GM21367 (cell line): ENCODE measurements around the gene CRYL1.

Experiments used
- ATAC-seq: cut with Tn5 transposase; IDR thresholded peaks from one replicate; pipeline ENCODE4 v1.9.1; 2021; ENCODE audit not compliant: unreplicated experiment

Gene CRYL1

DNA sequence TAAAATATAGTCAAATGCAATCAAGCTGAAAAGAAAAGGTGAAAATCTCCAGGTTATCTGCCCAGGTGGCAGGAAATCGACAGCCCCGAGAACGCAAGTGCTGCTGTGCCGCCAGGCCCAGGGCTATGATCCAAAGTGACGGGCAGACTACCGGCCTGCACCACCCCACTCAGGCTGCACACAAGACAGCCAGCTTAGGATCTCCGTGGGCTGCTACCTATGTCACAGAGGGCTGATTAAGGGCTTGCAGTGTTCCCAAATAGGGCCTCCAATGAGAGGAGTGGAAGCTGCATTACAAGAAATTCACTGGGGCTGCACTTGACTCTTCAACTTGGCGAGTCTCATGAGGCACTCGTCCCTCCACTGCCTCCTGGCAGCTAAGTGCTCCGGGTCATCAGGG lies 121.8 kb downstream of the CRYL1 start:
- ATAC-seq = no peak

DNA sequence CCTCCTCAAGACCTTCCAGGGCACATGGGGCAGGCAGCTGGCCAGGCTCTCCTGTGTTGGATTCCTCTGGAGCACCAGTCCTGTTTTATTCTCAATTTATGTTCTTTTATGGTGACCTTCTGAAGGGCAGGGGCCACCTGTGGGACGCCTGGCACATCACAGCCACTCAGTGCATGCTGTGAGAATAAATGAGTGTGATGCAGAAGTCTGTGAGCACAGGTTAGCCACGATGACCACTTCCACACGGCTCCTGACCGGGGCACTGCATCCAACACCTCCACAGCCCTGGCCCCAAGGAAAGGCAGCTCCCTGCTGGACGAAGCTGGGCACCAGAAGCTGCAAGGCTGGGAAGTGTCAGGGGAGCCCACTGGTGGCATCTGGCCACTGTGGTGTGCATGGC lies 122.8 kb downstream of the CRYL1 start:
- ATAC-seq = no peak

DNA sequence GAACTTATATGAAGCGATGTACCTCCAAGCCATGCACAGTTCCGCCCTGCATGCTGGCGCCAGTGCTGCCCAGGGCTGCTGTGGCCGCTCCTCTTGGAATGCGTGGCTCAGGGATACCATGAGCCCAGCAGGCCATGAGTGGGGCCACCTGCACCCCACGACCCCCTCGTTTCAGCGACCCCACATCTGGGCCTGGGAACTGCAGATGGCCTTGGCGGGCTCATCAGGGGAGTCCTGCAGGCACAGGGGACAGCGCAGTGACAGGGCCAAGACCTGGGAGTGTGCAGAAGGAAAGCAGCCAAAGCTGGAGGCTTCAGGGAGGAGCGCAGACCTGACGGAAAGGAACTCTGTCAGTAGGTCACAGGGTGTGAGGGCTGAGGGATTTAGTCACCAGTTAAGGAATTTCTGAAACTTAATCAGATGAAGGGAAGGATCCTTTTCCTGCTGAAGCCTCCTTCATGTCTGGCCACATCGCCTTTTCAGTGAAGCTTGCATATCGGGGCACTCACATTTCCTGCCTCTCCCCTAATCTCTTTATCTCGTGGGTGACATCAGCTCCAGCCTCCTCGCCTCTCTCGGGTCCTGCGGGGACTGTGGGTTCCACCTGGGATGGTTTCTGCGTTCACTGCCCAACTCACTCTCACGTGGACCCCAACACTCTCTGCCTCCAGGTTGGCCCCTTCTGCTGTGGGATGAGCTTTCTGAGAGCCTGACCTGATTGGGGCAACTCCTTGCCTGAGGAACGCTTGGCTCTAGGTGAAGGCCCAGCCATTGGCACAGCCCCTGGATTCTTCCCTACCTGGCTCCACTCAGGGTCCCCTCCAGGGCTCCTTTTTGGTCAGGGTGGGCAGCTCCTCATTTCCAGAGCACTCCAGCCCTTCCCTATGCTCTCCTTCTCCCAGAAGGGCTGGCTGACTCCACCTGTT lies 123.5 kb downstream of the CRYL1 start:
- no peak for ATAC-seq

DNA sequence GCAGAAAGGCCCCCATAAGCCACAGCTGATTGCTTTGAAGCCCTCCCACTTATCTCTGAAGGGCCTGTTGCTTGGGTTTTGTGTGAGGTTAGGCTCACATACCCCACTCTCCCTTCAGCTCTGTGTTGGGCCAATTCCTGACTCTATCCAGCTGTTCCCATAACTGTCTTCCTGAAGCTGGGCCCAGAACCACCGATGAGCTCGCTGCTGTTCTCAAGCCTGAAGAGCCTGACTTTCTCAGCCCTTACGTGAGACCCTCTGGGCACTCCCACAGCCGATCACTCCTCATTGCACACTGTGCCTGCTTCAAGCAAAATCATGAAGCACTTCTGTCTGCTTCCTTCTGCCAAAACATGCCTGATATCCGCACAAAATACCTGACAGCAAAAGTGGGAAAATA lies 124.1 kb downstream of the CRYL1 start:
- no peak for ATAC-seq

DNA sequence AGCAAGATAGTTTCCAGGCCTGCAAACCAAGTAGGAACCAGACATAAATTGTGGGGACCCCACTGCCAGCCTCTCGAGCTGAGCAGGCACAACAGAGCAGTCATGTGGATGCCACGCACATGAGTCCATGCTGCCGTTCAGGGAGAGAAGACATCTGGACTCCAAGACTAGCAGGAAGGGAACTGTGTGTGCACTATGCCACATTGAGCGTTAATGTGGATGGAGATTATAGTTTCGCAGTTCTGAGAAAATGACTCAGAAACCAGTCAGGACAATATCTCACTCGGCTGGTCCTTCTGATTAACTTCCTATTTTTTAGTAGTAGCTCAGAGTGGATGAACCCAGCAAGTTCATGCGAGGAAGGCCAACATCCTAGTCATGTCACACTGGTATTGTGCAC lies 124.9 kb downstream of the CRYL1 start:
- no peak for ATAC-seq

DNA sequence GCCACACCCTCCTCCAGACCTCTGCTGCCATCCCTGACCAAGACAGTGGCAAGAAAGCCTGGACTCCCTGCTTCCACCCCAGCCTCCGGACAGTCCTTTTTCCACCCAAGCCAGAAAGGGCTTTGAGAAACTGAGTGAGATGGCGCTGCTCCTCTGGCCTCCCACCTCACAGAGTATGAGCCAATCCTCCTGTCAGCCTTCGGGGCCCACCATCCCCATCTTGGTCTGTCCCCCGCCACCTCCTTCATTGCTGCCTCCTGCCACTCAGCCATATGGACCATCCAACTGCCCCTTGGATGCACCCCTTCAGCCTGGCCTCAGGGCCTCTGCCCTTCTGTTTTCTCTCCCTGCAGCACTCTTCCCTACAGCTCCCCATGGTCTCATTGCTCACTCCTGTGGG lies 125.7 kb downstream of the CRYL1 start:
- no peak for ATAC-seq

DNA sequence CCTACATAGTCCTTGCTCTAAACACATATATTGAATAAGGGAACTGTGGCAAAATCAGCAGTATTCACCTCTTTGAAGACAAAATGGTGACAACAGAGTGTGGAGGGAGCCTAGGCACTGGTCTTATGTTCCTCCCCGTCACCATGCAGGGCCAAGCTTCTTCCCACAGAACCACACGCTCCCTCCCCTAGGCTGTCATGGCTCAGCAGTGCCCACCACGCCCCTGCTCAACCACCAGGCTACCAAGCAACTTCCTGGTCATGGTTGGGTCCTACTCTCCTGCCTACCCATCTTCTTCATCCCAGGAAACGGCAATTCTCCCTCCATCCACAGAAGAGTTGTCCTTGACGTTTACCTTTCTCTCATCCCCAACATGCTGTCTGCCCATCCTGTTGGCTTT lies 126.1 kb downstream of the CRYL1 start:
- no peak for ATAC-seq

DNA sequence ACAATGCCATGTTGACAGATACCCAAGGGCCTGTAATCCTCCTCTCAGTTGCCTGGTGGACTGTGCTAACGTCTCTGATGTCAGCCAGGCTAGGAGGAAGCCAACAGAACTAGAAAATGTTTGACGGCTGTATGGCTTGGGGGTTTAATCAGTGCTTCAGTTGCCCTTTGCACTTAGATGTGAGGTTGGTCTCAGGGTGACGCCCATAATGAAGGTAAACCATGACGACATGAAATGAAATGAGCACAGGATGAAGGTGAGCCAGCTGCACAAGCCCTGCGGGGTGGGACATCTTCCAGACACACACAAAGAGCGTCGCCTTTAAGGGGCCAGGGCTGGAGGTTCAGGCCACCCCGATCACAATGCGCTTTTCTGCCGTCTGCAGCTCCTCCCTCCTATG lies 127.2 kb downstream of the CRYL1 start:
- no peak for ATAC-seq

DNA sequence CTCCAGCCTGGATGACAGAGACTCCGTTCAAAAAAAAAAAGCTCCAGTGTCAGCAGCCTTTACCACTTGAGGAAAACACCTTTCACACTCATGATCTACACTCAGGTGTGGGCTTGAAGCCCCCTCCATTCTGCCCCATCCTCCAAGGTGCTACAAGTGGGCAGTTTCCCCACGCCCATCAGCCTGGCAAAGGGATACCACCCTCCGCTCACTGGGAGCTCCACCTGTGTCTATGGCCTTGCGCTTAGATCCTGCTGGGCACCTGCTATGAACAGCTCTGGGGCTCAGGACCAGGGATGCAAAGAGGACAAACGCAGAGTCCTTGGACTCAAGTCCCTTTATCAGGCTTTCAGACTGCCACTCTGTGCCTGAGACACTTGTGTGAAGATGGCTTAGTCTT lies 127.8 kb downstream of the CRYL1 start:
- ATAC-seq = no peak

DNA sequence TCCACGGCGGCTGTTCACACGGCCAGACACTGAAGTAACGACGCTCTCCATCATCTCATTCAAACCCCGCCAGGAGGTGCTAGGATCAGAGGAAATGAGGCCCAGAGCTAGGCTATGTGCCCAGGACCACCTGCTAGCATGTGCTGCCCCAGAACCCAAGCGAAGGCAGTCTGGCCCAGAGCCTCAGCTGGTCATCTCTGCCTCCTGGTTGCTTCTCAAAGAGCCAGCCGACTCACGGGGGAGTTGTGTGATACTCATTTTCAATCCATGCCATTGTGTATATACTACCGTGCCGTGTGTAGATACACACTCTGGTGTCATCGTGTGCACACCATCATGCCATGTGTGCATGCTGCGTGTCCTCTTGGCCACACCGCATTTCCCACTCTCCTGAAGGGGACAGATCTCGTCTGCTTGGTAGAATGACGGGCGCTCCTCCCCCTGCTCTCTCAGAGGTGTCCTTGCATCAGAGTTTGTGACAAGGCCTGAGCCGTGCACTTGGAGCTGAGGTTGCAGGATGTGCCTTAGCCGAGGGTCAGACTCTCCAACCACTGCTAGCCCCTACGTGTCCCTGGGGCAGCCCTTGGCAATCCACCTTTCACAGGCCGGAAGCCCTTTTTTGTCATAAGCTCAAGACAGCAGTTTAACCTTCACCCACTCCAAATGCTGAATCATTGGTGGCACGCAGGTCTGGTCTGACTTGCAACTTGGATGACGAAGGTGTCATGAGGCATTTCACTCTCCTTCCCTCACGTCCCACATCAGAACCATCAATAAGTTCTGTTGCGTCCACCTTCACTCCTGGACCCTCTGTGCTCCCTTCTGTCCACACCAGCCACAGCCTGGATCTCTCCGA lies 130.4 kb downstream of the CRYL1 start:
- ATAC-seq = no peak

DNA sequence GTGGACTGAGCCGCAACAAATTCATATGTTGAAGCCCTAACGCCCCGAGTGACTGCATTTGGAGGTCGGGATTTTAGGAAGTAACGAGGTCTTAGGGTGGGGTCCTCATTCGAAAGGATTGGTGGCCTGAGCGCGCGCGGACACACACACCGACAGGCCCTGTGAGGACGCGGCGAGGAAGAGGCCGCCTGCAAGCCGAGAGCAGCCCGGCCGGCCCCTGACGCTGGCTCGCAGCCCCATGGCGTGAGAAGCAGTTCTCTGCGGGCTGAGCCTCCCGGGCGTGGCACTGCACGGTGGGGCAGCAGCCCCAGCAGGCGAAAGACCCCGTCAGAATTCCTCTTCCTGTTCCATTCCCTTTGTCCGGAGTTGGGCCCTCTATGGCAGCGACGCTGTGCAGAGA lies 131.2 kb downstream of the CRYL1 start:
- ATAC-seq = no peak

DNA sequence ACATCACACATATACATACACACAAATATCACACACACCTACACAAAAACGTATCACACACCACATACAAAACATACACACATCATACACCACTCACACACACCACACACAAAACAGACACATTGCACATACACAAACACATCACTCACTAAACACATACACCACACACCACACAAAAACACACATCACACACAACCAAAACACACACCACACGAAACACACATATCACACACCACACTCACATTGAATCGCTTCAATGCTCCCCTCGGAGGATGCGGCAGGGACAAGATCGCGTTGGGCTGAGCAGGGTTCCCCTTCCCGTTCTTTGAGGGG lies 131.5 kb downstream of the CRYL1 start:
- ATAC-seq = no peak

DNA sequence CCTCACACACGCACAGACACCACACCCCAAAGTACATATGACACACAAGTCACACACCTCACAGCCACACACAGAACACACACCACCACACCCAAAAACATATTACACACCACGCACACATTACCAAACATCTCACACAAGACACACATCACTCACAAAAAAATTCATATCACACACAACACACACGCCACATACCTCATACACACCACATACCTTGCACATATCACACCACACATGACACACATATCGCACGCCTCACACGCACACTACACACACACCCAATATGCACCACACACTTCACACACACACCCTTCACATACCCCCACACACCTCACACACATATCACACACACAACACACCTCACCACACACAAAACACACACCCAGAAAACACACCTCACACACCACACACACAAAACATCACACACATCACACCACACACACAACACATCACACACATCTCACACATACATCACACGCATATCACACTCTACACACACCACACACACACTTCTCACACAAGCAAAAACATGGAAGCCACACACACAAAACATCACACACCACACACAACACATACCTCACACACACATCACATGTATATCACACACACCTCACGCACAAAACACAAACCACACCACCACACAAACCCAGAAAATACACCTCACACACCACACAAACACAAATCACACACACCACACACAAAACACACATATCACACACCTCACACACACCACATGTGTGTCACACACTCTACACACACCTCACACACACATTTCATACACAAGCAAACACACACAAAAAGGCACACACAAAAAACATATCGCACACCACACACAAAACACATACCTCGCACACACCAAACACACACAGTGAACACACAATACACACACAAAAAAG lies 132.1 kb downstream of the CRYL1 start:
- no peak for ATAC-seq

DNA sequence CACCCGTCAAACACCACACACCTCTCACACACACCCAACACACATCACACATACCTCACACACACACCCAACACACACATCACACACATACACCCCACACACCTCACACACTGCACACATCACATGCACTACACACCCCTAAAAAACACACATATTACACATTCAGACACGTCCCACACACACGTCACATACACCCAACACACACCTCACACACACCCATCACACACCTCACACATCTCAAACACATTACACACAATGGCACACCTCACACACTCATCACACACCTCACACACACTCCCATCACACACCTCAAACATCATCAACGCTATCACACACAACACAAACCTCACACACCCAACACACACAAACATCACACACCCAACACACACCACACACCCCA lies 133.1 kb downstream of the CRYL1 start:
- ATAC-seq = no peak

DNA sequence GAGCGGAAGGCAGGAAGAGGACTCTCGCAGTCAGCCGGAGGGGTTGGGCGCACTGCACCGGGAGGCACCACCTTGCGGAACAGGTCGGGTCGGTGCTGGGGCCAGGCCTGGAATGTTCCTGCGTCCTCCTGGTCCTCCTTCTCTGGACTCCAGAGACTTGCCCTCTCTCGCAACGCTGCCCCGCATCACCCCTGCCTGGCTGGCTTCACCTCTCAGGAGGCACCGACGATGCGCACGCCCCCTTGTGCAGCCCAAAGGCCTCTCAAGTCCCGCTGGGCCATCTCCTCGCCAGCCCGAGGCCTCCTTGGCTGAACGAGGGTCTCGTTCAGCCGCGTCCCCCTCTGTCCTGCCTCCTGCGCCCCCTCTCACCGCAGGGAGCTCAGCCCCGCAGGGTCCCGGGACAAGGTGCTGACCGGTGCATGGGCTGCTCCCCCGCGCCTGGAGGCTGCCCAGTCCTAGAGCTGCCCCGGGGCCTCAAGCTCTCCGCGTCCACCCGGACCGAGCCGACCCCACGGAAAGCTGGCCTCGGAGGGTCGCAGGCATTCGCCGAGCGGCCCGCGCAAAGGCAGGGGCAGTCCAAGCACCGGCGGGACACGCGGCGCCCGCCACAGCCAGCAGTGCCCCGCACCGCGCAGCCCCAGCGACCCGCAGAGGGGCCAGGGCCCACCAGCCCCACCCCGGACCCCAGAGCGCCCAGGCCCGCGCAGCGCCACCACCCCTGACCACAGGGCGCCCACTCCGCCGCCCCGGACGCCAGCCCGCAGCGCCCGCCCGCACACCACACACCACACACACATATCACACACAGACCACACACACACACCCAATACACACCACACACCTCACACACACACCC lies 133.8 kb downstream of the CRYL1 start:
- ATAC-seq = no peak

DNA sequence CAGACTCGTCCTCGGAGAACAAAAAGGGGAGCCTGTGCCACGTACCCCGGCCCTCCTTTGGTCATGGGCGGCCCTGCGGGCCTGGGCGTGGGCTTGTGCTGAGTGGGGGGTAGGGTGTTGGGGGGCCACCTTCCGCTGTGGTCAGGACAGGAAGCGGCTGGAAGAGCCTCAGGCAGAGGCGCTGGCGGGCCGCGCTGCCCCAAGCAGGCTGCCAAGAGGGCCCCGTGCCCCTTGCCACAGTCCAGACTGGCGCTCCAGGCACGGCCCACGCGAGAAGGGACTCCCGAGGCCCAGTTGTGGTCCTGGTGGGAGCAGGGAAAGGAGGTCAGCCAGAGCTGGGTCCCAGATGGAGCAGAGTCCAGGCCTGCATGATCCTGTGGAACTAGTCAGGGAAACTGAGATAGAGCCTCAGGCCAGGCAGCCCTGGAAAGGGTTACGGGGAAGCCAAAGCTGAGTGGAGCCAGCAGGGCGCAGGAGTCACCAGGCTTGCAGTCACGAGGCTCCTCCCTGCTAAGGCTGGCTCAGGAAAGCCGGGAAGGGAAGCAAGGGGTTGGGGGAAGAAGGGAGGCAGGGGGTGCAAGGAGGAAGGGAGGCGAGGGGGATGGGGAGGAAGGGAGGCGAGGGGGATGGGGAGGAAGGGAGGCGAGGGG lies 135.0 kb downstream of the CRYL1 start:
- no peak for ATAC-seq

DNA sequence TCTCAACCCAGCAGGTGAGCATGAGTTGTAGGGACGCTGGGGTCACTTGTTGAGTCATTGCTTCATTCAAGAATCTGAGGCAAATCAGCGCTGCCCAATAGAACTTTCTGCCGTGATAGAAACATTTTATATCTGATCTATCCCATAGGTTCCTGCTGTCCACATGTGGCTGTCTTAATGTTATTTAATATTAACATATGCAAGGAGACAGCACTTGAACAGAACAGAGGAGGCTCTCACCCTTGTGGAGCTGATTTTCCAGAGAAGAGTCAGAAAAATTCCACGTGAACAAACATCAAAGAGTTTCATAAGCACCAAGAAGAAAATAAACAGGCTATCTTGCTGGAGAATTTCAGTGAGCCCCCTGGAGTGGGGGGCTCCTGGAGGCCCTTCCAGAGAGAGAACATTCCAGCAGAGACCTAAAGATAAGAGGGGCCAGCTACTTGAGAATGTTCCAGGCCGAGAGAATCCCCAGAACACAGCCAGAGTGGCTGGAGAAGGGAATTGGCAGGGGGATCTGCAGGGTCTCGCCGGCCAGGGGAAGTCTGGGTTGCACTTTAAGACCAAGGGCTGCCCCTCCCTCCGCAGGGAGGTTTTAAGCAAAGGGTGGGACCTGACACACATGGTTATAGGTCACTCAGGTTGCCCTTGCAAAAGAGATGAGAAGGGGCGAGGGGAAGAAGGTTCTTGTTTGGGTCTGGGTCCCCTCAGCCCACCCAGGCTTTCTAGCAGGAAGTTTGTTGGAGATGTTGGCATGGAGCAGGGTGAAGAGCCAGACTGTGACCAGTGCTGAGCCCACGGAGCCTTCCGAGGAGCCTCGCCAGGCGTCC lies 135.7 kb downstream of the CRYL1 start:
- ATAC-seq = no peak

DNA sequence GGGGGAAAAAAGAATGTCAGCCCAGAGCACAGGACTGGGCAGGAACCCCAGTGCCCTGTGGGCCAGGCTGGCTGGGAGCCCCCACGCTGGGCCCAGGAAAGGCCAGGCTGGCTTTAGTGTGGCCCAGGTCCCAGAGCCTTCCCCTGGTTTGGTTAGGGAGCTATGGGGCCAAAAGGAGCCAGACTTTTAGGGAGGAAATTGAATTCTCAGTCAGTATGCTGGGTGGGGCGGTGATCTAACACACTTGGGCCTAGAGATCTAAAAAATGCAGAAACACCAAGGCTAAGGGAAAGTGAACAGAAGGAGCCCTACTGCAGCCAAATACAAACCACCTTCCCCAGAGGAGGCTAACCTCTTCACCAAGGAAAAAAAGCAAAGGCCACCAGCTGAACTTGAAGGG lies 137.5 kb downstream of the CRYL1 start:
- no peak for ATAC-seq

DNA sequence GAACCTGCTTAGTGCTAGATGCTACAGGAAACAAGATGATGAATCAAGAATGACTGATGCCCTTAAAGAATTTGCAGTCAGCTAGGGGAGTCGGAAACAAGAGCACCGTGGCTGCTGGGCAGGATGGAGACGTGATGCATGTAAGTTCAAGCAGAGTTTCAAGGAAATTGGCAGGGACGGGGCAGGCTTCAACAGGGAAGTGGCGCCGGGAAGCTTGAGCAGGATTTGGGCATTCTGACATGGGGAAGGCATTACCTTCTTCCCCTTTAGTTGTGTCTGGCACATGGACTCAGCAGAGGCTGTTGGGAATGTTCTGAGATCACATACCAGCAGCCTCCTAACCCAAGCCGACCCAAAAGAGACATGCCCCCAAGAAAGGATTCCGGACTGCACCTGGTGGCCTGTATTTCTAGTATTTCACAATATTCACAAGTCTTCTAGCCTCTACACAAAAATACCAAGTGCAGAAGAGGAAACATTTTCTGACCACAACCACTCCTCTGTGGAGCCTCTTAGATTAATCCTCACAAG lies 138.2 kb downstream of the CRYL1 start:
- ATAC-seq = no peak
